Astrocyte of the cerebellum (primary cell): ENCODE data around the gene SLC22A23.
A peak's percentile ranks its signal among the peaks of the same experiment; 100 is the strongest.

Experiments used
- DNase-seq: peaks from one replicate; pipeline ENCODE4 v3.0.0-alpha.2; 2011; ENCODE audit warnings: low read depth
- H3K4me3 ChIP-seq: 2 replicates; pipeline ENCODE4 v1.5.1; 2011; ENCODE audit warnings: mild to moderate bottlenecking, low read depth, low read length, moderate library complexity
- in situ Hi-C: cut with HindIII; loops from 2 replicates; pipeline ENCODE4 v1.10.0; 2017; ENCODE audit warnings: low sequenced_read_pairs
- TF ChIP-seq, protein P1 (sequence below): IDR thresholded peaks from 2 replicates; pipeline ENCODE4 v1.5.1; 2012; ENCODE audit warnings: low read length, low read depth, moderate library complexity, mild to moderate bottlenecking; ENCODE audit errors: missing control alignments

SLC22A23 gene

DNA sequence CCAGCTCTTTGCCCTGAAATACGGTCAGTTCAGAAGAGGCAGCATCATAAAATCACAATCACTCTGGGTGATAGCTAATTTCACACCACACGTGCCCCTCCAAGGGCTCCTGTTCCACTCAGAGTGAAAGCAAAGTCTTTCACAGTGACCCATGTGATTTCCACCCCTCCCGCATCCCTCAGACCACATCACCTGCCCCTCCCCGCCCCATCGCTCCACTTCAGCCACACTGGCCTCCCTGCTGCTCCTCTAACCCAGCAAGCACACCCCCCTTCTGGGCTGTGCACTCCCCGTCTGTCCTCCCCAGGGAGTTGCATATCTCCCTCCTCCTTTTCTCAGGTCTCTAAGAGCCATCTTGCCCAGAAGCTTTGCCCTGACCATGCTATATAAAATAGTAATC, 123.6 kb downstream of the SLC22A23 start:
- no peak overlapping the region for H3K4me3 ChIP-seq
- no peak for DNase-seq
- TF ChIP-seq, protein P1, sequence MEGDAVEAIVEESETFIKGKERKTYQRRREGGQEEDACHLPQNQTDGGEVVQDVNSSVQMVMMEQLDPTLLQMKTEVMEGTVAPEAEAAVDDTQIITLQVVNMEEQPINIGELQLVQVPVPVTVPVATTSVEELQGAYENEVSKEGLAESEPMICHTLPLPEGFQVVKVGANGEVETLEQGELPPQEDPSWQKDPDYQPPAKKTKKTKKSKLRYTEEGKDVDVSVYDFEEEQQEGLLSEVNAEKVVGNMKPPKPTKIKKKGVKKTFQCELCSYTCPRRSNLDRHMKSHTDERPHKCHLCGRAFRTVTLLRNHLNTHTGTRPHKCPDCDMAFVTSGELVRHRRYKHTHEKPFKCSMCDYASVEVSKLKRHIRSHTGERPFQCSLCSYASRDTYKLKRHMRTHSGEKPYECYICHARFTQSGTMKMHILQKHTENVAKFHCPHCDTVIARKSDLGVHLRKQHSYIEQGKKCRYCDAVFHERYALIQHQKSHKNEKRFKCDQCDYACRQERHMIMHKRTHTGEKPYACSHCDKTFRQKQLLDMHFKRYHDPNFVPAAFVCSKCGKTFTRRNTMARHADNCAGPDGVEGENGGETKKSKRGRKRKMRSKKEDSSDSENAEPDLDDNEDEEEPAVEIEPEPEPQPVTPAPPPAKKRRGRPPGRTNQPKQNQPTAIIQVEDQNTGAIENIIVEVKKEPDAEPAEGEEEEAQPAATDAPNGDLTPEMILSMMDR: no peak
- in situ Hi-C loops: no loop called here

DNA sequence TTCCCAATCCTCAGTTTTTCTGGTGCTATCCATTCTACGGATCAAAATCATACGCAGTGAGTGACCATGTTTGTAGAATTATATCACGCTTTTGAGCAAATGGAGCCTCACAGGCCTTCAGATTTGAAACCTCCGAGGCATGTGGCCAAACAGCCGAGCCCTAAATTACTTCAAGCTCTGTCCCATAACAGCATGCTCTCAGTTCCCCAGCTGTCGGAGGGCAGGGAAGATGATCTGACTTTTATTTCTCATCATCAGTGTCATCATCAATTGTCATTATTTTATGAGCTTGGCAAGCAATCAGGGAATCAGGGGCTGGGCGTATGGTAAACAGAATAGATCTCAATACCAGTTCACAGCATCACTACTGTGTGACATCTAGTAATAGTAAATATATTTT, 124.9 kb downstream of the SLC22A23 start:
- TF ChIP-seq, protein P1: no peak
- no peak overlapping the region for H3K4me3 ChIP-seq
- DNase-seq: no peak
- in situ Hi-C loops: no loop called here

DNA sequence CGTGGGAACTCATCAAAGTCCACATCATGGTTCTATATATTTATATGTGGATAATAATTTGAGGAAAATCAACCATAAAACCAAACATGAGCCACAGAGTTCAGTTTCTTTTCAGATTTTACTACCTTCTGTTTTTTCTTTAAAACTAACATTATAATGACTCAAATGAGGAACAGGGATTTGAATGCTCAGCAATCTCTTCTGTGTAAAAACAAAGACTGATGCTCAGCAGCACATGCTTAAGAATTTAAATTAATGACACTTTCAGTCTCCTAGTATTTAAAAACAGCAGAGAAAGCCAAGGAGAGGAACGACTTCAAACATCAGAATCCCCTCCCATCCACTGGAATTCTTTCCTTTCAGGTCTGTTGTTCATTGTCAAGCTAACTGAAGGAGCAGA, 125.4 kb downstream of the SLC22A23 start:
- TF ChIP-seq, protein P1: no peak
- in situ Hi-C loops: no loop called here
- no peak for DNase-seq
- no peak overlapping the region for H3K4me3 ChIP-seq

DNA sequence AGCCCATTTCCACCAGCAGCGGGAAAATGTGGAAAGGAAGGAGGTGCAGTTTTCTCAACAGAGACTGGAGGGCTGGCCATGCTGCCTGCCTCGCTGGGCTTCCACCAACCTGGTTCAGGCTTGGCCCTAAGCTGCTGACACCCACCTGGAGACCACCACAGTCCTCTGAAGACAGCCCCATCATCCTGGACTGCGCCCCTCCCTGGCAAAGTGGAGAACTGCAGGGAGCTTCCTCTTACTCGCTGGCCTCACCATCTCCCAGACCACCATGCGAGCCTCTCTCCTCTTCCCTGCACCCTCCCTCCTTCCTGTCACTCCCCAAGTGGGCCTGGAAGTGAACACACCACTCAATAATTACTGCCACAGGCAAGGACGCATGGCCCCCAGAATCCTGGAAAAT, 126.7 kb downstream of the SLC22A23 start:
- in situ Hi-C loops: no loop called here
- no peak for DNase-seq
- H3K4me3 ChIP-seq: no peak overlapping the region
- TF ChIP-seq, protein P1: peak; percentile 12

DNA sequence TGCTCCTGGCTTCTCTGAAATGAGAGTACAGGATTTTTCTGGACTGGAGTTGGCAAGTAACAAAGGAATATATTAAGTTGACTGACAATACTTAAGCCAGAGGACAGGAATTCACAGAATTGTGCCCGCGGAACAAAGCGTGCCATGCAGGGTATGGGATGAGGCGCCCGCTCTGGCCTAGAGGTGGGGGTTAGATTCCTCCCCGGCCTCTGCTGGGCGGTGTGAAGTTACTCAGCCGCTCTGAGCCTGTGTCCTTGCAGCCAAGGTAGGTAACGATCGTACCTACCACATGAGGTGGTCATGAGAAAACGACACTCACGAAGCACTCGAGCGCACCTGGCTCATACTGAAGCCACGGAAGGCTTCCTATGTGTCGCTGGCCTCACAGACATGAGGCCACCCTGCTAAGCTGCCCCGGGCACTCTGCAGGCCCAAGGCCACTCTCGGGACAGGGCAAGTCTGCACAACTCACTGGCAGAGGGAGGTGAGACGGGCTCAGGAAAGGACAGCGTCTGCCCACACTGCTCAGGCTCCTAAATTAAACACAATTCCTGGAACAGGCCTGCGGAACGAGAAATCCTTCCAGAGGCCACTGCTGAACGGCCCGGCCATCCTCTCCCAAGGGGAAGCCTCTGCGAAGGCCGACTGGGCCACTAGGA, 127.3 kb downstream of the SLC22A23 start:
- H3K4me3 ChIP-seq: no peak overlapping the region
- in situ Hi-C loops: no loop called here
- TF ChIP-seq, protein P1: no peak
- no peak for DNase-seq

DNA sequence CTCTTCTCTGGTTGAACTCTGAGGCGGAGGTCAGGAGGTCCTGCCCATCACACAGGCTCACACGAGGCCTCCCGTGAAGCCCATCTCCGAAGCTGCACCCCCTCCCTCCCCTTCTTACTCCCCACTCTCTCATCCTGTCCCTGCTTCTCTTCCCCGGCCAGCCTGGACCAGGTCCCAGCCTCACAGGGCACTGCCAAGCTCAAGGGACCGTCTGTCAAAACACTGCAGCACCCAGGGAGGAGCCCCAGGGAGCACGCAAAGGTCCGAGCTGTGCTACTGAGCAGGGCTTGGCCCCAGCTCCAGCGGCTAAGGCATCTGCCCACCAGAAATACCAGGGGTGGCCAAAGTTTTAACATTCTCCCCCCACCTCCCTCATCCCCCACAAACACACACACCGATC, 128.1 kb downstream of the SLC22A23 start:
- in situ Hi-C loops: no loop called here
- TF ChIP-seq, protein P1: no peak
- H3K4me3 ChIP-seq: no peak overlapping the region
- no peak for DNase-seq
